GM12892 (cell line): ENCODE data around the gene SLC2A4RG.

ENCODE experiments used
- POLR2A ChIP-seq: IDR thresholded peaks from 2 replicates; pipeline ENCODE4 v1.6.1; 2011; ENCODE audit warnings: low read depth, low read length, control low read depth
- POLR2AphosphoS5 ChIP-seq: IDR thresholded peaks from 2 replicates; pipeline ENCODE4 v1.6.1; 2011; ENCODE audit warnings: low read depth, low read length, control low read depth

- no peak for TF ChIP-seq POLR2AphosphoS5
- no peak for TF ChIP-seq POLR2A
These were observed 46.4 kb upstream of the SLC2A4RG start for GRCh38 chr20:63693083-63693732.
